ENCODE data around the gene CADPS.

The CADPS gene

GRCh38 chr3:62823461-62824050 lies 51.7 kb downstream of the CADPS start:
- H3K4me1 ChIP-seq (ENCODE audit: control insufficient read depth, insufficient read depth, low read length) = no peaks in the 10 kb centered on the region
- no peak overlapping the region for H3K9ac ChIP-seq (ENCODE audit: low read length)
- H3K36me3 ChIP-seq (ENCODE audit: control insufficient read depth, insufficient read depth, low read length) = no peaks in the 10 kb centered on the region
- H3K27me3 ChIP-seq (ENCODE audit: control insufficient read depth, insufficient read depth, low read length) = no peaks in the 10 kb centered on the region
- no peak overlapping the region for H3K4me3 ChIP-seq (ENCODE audit: low read length)
- H3K9me3 ChIP-seq (ENCODE audit: control insufficient read depth, low read length) = no peaks in the 10 kb centered on the region

- Histone ChIP-seq H3K9ac (ENCODE audit: low read length) (no peak overlapping the region), H3K9me3 (ENCODE audit: control insufficient read depth, low read length) (no peaks in the 10 kb centered on the region), H3K4me3 (ENCODE audit: low read length) (no peak overlapping the region), H3K36me3 (ENCODE audit: control insufficient read depth, insufficient read depth, low read length) (no peaks in the 10 kb centered on the region), H3K27me3 (ENCODE audit: control insufficient read depth, insufficient read depth, low read length) (no peaks in the 10 kb centered on the region), H3K4me1 (ENCODE audit: control insufficient read depth, insufficient read depth, low read length) (no peaks in the 10 kb centered on the region)
Observed at GRCh38 chr3:62822905-62823304, 52.3 kb downstream of the CADPS start.

- H3K27me3 ChIP-seq (ENCODE audit: control insufficient read depth, insufficient read depth, low read length) = no peaks in the 10 kb centered on the region
- H3K36me3 ChIP-seq (ENCODE audit: control insufficient read depth, insufficient read depth, low read length) = no peaks in the 10 kb centered on the region
- H3K9me3 ChIP-seq (ENCODE audit: control insufficient read depth, low read length) = no peaks in the 10 kb centered on the region
- no peaks in the 10 kb centered on the region for H3K4me1 ChIP-seq (ENCODE audit: control insufficient read depth, insufficient read depth, low read length)
- no peak overlapping the region for H3K9ac ChIP-seq (ENCODE audit: low read length)
- H3K4me3 ChIP-seq (ENCODE audit: low read length) = no peak overlapping the region
Observed at GRCh38 chr3:62818347-62818746, 56.9 kb downstream of the CADPS start.

GRCh38 chr3:62817678-62818077 lies 57.5 kb downstream of the CADPS start:
- Histone ChIP-seq H3K9ac (ENCODE audit: low read length) (no peak overlapping the region), H3K9me3 (ENCODE audit: control insufficient read depth, low read length) (no peaks in the 10 kb centered on the region), H3K27me3 (ENCODE audit: control insufficient read depth, insufficient read depth, low read length) (no peaks in the 10 kb centered on the region), H3K36me3 (ENCODE audit: control insufficient read depth, insufficient read depth, low read length) (no peaks in the 10 kb centered on the region), H3K4me3 (ENCODE audit: low read length) (no peak overlapping the region), H3K4me1 (ENCODE audit: control insufficient read depth, insufficient read depth, low read length) (no peaks in the 10 kb centered on the region)

GRCh38 chr3:62815981-62816380 lies 59.2 kb downstream of the CADPS start:
- no peaks in the 10 kb centered on the region for H3K27me3 ChIP-seq (ENCODE audit: control insufficient read depth, insufficient read depth, low read length)

GRCh38 chr3:62812631-62813030 lies 62.6 kb downstream of the CADPS start:
- Histone ChIP-seq H3K9ac (ENCODE audit: low read length) (no peak overlapping the region), H3K9me3 (ENCODE audit: control insufficient read depth, low read length) (no peaks in the 10 kb centered on the region), H3K36me3 (ENCODE audit: control insufficient read depth, insufficient read depth, low read length) (no peaks in the 10 kb centered on the region), H3K4me1 (ENCODE audit: control insufficient read depth, insufficient read depth, low read length) (no peaks in the 10 kb centered on the region), H3K4me3 (ENCODE audit: low read length) (no peak overlapping the region), H3K27me3 (ENCODE audit: control insufficient read depth, insufficient read depth, low read length) (no peaks in the 10 kb centered on the region)

More at GRCh38 chr3:62815981-62816380, 59.2 kb downstream of the CADPS start:
- H3K4me3 ChIP-seq (ENCODE audit: low read length) = no peak overlapping the region
- no peak overlapping the region for H3K9ac ChIP-seq (ENCODE audit: low read length)
- H3K36me3 ChIP-seq (ENCODE audit: control insufficient read depth, insufficient read depth, low read length) = no peaks in the 10 kb centered on the region
- H3K4me1 ChIP-seq (ENCODE audit: control insufficient read depth, insufficient read depth, low read length) = no peaks in the 10 kb centered on the region
- H3K9me3 ChIP-seq (ENCODE audit: control insufficient read depth, low read length) = no peaks in the 10 kb centered on the region

- Histone ChIP-seq H3K4me1 (ENCODE audit: control insufficient read depth, insufficient read depth, low read length) (no peaks in the 10 kb centered on the region), H3K9me3 (ENCODE audit: control insufficient read depth, low read length) (no peaks in the 10 kb centered on the region), H3K36me3 (ENCODE audit: control insufficient read depth, insufficient read depth, low read length) (no peaks in the 10 kb centered on the region)
Observed at GRCh38 chr3:62811119-62811518, 64.1 kb downstream of the CADPS start.

GRCh38 chr3:62809369-62809768 lies 65.8 kb downstream of the CADPS start:
- Histone ChIP-seq H3K36me3 (ENCODE audit: control insufficient read depth, insufficient read depth, low read length) (no peaks in the 10 kb centered on the region), H3K4me3 (ENCODE audit: low read length) (no peak overlapping the region), H3K4me1 (ENCODE audit: control insufficient read depth, insufficient read depth, low read length) (no peaks in the 10 kb centered on the region), H3K27me3 (ENCODE audit: control insufficient read depth, insufficient read depth, low read length) (no peaks in the 10 kb centered on the region), H3K9ac (ENCODE audit: low read length) (no peak overlapping the region), H3K9me3 (ENCODE audit: control insufficient read depth, low read length) (no peaks in the 10 kb centered on the region)

More at GRCh38 chr3:62811119-62811518, 64.1 kb downstream of the CADPS start:
- H3K4me3 ChIP-seq (ENCODE audit: low read length) = no peak overlapping the region
- no peaks in the 10 kb centered on the region for H3K27me3 ChIP-seq (ENCODE audit: control insufficient read depth, insufficient read depth, low read length)
- H3K9ac ChIP-seq (ENCODE audit: low read length) = no peak overlapping the region

GRCh38 chr3:62805580-62806277 lies 69.5 kb downstream of the CADPS start:
- no peaks in the 10 kb centered on the region for H3K27me3 ChIP-seq (ENCODE audit: control insufficient read depth, insufficient read depth, low read length)
- no peaks in the 10 kb centered on the region for H3K4me1 ChIP-seq (ENCODE audit: control insufficient read depth, insufficient read depth, low read length)
- H3K9ac ChIP-seq (ENCODE audit: low read length) = no peak overlapping the region
- no peaks in the 10 kb centered on the region for H3K36me3 ChIP-seq (ENCODE audit: control insufficient read depth, insufficient read depth, low read length)
- no peaks in the 10 kb centered on the region for H3K9me3 ChIP-seq (ENCODE audit: control insufficient read depth, low read length)
- no peak overlapping the region for H3K4me3 ChIP-seq (ENCODE audit: low read length)

GRCh38 chr3:62805106-62805505 lies 70.1 kb downstream of the CADPS start:
- H3K4me3 ChIP-seq (ENCODE audit: low read length) = no peak overlapping the region
- H3K4me1 ChIP-seq (ENCODE audit: control insufficient read depth, insufficient read depth, low read length) = no peaks in the 10 kb centered on the region
- no peak overlapping the region for H3K9ac ChIP-seq (ENCODE audit: low read length)
- no peaks in the 10 kb centered on the region for H3K36me3 ChIP-seq (ENCODE audit: control insufficient read depth, insufficient read depth, low read length)
- no peaks in the 10 kb centered on the region for H3K27me3 ChIP-seq (ENCODE audit: control insufficient read depth, insufficient read depth, low read length)
- no peaks in the 10 kb centered on the region for H3K9me3 ChIP-seq (ENCODE audit: control insufficient read depth, low read length)

- Histone ChIP-seq H3K36me3 (ENCODE audit: control insufficient read depth, insufficient read depth, low read length) (no peaks in the 10 kb centered on the region), H3K9ac (ENCODE audit: low read length) (no peak overlapping the region), H3K27me3 (ENCODE audit: control insufficient read depth, insufficient read depth, low read length) (no peaks in the 10 kb centered on the region), H3K9me3 (ENCODE audit: control insufficient read depth, low read length) (no peaks in the 10 kb centered on the region), H3K4me1 (ENCODE audit: control insufficient read depth, insufficient read depth, low read length) (no peaks in the 10 kb centered on the region), H3K4me3 (ENCODE audit: low read length) (no peak overlapping the region)
Observed at GRCh38 chr3:62803276-62803675, 71.9 kb downstream of the CADPS start.

- H3K4me1 ChIP-seq (ENCODE audit: control insufficient read depth, insufficient read depth, low read length) = peaks cover 5% of the 10 kb centered on the region
- no peak overlapping the region for H3K4me3 ChIP-seq (ENCODE audit: low read length)
- no peaks in the 10 kb centered on the region for H3K9me3 ChIP-seq (ENCODE audit: control insufficient read depth, low read length)
- no peak overlapping the region for H3K9ac ChIP-seq (ENCODE audit: low read length)
- H3K36me3 ChIP-seq (ENCODE audit: control insufficient read depth, insufficient read depth, low read length) = no peaks in the 10 kb centered on the region
- H3K27me3 ChIP-seq (ENCODE audit: control insufficient read depth, insufficient read depth, low read length) = no peaks in the 10 kb centered on the region
Observed at GRCh38 chr3:62798000-62798399, 77.2 kb downstream of the CADPS start.

All from mucosa of stomach (tissue), 1 donor.